ENCODE data around the gene ZSWIM1. TPM values are rescaled to one million over a fixed set of nuclear protein-coding genes. Genes with fewer than 3 reads are reported as not detected.

ZSWIM1 gene
- total RNA-seq, 2 donors from 2014 or later: 6.4 to 7.4 TPM

DNA sequence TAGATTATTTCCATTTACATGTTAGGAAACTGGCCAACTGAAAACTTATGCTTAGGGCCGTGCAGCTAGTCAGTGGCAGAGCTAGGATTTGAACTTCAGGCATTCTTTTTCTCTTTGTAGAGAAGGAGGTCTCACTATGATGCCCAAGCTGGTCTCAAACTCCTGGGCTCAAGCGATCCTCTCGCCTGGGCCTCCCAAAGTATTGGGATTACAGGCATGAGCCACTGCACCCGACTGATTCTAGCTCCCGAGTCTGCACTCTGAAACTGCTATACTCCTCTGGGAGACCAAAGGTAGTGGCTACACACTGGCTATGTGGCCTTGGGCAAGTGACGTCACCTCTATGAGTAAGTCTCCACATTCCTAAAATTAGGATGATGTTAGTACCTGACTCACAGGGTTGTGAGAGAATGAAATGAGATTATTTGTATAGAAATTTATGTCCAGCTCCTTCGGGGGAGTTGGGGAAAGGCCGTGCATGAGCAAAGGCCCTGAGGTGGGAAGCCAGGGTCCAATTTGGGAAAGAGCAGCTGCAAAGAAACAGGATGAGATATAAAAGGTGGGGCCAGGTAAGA, 24.6 kb downstream of the ZSWIM1 start:
- ATAC-seq (ENCODE audit: insufficient number of reproducible peaks, low FRiP score, low read depth): no peak
- H3K27ac ChIP-seq: no peak overlapping the region
- peaks cover 0 to 5% of the 10 kb centered on the region in 2 donors for H3K4me1 ChIP-seq (ENCODE audit: control insufficient read depth in 1 of 2, low read depth in 2 of 2)
- TF ChIP-seq, protein P1, sequence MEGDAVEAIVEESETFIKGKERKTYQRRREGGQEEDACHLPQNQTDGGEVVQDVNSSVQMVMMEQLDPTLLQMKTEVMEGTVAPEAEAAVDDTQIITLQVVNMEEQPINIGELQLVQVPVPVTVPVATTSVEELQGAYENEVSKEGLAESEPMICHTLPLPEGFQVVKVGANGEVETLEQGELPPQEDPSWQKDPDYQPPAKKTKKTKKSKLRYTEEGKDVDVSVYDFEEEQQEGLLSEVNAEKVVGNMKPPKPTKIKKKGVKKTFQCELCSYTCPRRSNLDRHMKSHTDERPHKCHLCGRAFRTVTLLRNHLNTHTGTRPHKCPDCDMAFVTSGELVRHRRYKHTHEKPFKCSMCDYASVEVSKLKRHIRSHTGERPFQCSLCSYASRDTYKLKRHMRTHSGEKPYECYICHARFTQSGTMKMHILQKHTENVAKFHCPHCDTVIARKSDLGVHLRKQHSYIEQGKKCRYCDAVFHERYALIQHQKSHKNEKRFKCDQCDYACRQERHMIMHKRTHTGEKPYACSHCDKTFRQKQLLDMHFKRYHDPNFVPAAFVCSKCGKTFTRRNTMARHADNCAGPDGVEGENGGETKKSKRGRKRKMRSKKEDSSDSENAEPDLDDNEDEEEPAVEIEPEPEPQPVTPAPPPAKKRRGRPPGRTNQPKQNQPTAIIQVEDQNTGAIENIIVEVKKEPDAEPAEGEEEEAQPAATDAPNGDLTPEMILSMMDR (IDR thresholded peaks at IDR 0.05): no peak
- H3K27me3 ChIP-seq (replicated peaks; ENCODE audit: insufficient read depth): no peaks in the 10 kb centered on the region
- no peak overlapping the region for H3K4me3 ChIP-seq
- no peaks in the 10 kb centered on the region for H3K36me3 ChIP-seq
- H3K9me3 ChIP-seq: no peaks in the 10 kb centered on the region
- DNase-seq (ENCODE audit: low spot score): no peak

- ATAC-seq (ENCODE audit: insufficient number of reproducible peaks, low FRiP score, low read depth) (no peak), DNase-seq (ENCODE audit: low spot score) (no peak)
- Histone ChIP-seq H3K4me3 (no peak overlapping the region), H3K36me3 (no peaks in the 10 kb centered on the region), H3K27me3 (replicated peaks; ENCODE audit: insufficient read depth) (no peaks in the 10 kb centered on the region), H3K9me3 (no peaks in the 10 kb centered on the region), H3K27ac (no peak overlapping the region), H3K4me1 (ENCODE audit: control insufficient read depth in 1 of 2, low read depth in 2 of 2) (peaks cover 3 to 19% of the 10 kb centered on the region in 2 donors)
- TF ChIP-seq, protein P1 (IDR thresholded peaks at IDR 0.05): no peak
Observed at GRCh38 chr20:45907219-45907948, 26.4 kb downstream of the ZSWIM1 start.

GRCh38 chr20:45908084-45908483, 27.1 kb downstream of the ZSWIM1 start:
- Histone ChIP-seq H3K9me3 (no peaks in the 10 kb centered on the region), H3K27ac (no peak overlapping the region), H3K36me3 (no peaks in the 10 kb centered on the region), H3K27me3 (replicated peaks; ENCODE audit: insufficient read depth) (no peaks in the 10 kb centered on the region), H3K4me1 (ENCODE audit: control insufficient read depth in 1 of 2, low read depth in 2 of 2) (peaks cover 6 to 23% of the 10 kb centered on the region in 2 donors), H3K4me3 (no peak overlapping the region)
- DNase-seq (ENCODE audit: low spot score) (no peak), ATAC-seq (ENCODE audit: insufficient number of reproducible peaks, low FRiP score, low read depth) (no peak)
- TF ChIP-seq, protein P1 (IDR thresholded peaks at IDR 0.05): no peak

- no peaks in the 10 kb centered on the region for H3K27me3 ChIP-seq (replicated peaks; ENCODE audit: insufficient read depth)
- ATAC-seq (ENCODE audit: insufficient number of reproducible peaks, low FRiP score, low read depth) (no peak), DNase-seq (ENCODE audit: low spot score) (no peak)
- TF ChIP-seq, protein P1 (IDR thresholded peaks at IDR 0.05): no peak
- peak overlapping the region; percentile 5 for H3K4me3 ChIP-seq
- no peak overlapping the region for H3K27ac ChIP-seq
- no peaks in the 10 kb centered on the region for H3K9me3 ChIP-seq
- no peaks in the 10 kb centered on the region for H3K36me3 ChIP-seq
- peaks cover 6 to 23% of the 10 kb centered on the region in 2 donors for H3K4me1 ChIP-seq (ENCODE audit: control insufficient read depth in 1 of 2, low read depth in 2 of 2)
Observed at GRCh38 chr20:45909336-45909808, 28.3 kb downstream of the ZSWIM1 start.

GRCh38 chr20:45909817-45910669, 29.0 kb downstream of the ZSWIM1 start:
- no peaks in the 10 kb centered on the region for H3K9me3 ChIP-seq
- H3K4me3 ChIP-seq: peak overlapping the region; percentile 81
- TF ChIP-seq, protein P1 (IDR thresholded peaks at IDR 0.05): no peak
- H3K27ac ChIP-seq: peak overlapping the region in 1 of 2 donors; percentile 20
- no peak for ATAC-seq (ENCODE audit: insufficient number of reproducible peaks, low FRiP score, low read depth)
- peaks cover 6 to 23% of the 10 kb centered on the region in 2 donors for H3K4me1 ChIP-seq (ENCODE audit: control insufficient read depth in 1 of 2, low read depth in 2 of 2)
- H3K36me3 ChIP-seq: no peaks in the 10 kb centered on the region
- H3K27me3 ChIP-seq (replicated peaks; ENCODE audit: insufficient read depth): no peaks in the 10 kb centered on the region
- DNase-seq (ENCODE audit: low spot score): no peak

Data from thoracic aorta (tissue), 2 donors.